Activated CD4-positive, alpha-beta T cell treated with anti-CD3 and anti-CD28 coated beads, Interleukin-2, amount 10 ng/mL, durations not matched to agents 24 days and 14 days (primary cell): Measurements from ENCODE around the gene CAPZA2. TPM values are rescaled to one million over a fixed set of nuclear protein-coding genes. Genes with fewer than 3 reads are reported as not detected.
"Not testable (repeated sequence)": the region's sequence is repeated elsewhere in the genome, so short reads cannot be mapped to it uniquely, and the experiment has no call there.

ENCODE experiments used
- DNase-seq: peaks from one replicate; pipeline ENCODE4 v3.0.0; 2022
- H3K27ac Mint-ChIP-seq: one replicate; pipeline ENCODE4 v1.8.0; 2022; ENCODE audit warnings: mild to moderate bottlenecking, mixed read lengths
- H3K27me3 Mint-ChIP-seq: one replicate; pipeline ENCODE4 v1.8.0; 2022; ENCODE audit warnings: mixed read lengths
- H3K36me3 Mint-ChIP-seq: one replicate; pipeline ENCODE4 v1.8.0; 2022; ENCODE audit warnings: low read depth, mild to moderate bottlenecking, mixed read lengths
- H3K4me1 Mint-ChIP-seq: one replicate; pipeline ENCODE4 v1.8.0; 2021; ENCODE audit warnings: mixed read lengths
- H3K4me3 Mint-ChIP-seq: one replicate; pipeline ENCODE4 v1.8.0; 2022; ENCODE audit warnings: mild to moderate bottlenecking, moderate library complexity, mixed read lengths
- H3K9me3 Mint-ChIP-seq: one replicate; pipeline ENCODE4 v1.8.0; 2021; ENCODE audit warnings: mixed read lengths
- intact Hi-C: fragments of 100-400 bp; cut with micrococcal nuclease; formaldehyde crosslinking; loops from one replicate; pipeline ENCODE4 v1.15.1; 2023
- total RNA-seq: library from RNA; stranded (reverse); gene quantifications from 2 replicates; pipeline ENCODE4 v1.2.3, GENCODE V29; 2022

The CAPZA2 gene
- total RNA-seq, 1 donor from 2014 or later: 154 TPM

DNA sequence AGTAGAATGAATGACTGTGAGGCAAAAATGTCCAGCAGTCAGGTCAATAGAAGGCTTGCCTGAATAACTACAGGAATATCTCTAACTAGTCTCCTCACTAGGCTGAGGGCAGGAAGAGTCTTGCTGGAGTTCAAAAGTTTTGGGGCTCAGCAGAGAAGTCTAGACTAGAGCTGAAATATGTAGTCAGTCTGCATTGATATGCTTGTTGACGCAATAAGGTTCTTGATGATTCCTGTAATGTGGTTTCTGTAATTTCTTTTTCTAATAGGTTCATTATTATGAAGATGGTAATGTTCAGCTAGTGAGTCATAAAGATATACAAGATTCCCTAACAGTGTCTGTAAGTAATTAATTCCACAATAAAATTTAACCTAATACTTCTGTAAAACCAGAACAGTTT lies 49.4 kb downstream of the CAPZA2 start:
- Mint-ChIP-seq H3K27me3 (no peaks in the 10 kb centered on the region), H3K4me3 (no peak overlapping the region), H3K27ac (no peak overlapping the region), H3K9me3 (no peaks in the 10 kb centered on the region), H3K36me3 (peaks cover 53% of the 10 kb centered on the region), H3K4me1 (peaks cover 5% of the 10 kb centered on the region)
- intact Hi-C loops: no loop called here
- no peak for DNase-seq

DNA sequence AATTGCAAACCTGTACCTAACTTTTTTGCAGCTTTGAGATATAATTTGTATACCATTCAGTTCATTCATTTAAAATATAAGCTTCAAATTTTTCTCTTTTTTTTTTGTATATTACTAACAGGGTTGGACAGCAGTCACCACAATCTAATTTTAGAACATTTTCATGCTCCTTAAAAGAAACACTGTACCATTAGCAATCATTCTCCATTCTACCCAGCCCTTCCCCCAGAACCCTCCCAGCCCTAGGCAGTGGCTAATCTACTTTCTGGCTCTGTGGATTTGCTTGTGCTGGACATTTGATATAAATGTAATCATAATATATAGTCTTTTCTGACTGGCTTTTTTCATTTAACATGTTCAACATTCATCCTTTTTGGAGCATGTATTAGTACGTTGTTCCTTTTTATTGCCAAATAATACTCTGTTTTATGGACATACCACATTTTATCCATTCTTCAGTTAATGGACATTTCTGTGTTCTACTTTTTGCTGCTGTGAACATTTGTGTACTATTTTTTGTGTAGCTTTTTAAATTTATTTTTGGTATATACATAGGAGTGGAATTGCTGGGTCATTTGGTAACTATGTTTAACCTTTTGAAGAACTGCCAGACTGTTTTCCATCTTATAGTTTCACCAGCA lies 50.0 kb downstream of the CAPZA2 start:
- Mint-ChIP-seq H3K9me3 (no peaks in the 10 kb centered on the region), H3K27me3 (no peaks in the 10 kb centered on the region), H3K27ac (no peak overlapping the region), H3K4me1 (peaks cover 5% of the 10 kb centered on the region), H3K36me3 (peaks cover 53% of the 10 kb centered on the region), H3K4me3 (no peak overlapping the region)
- DNase-seq: no peak
- intact Hi-C loops: no loop called here

DNA sequence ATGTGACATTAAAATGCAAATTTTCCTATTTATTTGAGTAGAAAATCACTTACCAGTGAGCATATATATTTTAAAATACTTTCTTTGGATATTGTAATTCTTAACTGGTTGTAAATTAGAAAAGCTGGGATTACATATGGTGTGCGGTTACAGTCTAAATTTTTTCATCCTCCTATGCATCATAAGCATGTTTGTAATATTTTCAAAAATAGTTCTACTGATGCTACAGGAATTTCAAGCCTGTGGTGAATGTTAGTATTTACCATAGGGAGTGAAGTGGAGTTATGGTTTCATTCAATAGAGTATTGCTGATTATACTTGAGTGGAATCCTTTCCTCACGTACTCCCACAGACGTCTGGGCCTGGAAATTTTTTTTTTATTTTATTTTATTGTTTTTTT lies 56.3 kb downstream of the CAPZA2 start:
- H3K27me3 Mint-ChIP-seq: no peaks in the 10 kb centered on the region
- H3K4me1 Mint-ChIP-seq: peaks cover 2% of the 10 kb centered on the region
- intact Hi-C loops: no loop called here
- H3K9me3 Mint-ChIP-seq: no peaks in the 10 kb centered on the region
- no peak for DNase-seq
- no peak overlapping the region for H3K27ac Mint-ChIP-seq
- no peak overlapping the region for H3K4me3 Mint-ChIP-seq
- H3K36me3 Mint-ChIP-seq: peaks cover 31% of the 10 kb centered on the region

DNA sequence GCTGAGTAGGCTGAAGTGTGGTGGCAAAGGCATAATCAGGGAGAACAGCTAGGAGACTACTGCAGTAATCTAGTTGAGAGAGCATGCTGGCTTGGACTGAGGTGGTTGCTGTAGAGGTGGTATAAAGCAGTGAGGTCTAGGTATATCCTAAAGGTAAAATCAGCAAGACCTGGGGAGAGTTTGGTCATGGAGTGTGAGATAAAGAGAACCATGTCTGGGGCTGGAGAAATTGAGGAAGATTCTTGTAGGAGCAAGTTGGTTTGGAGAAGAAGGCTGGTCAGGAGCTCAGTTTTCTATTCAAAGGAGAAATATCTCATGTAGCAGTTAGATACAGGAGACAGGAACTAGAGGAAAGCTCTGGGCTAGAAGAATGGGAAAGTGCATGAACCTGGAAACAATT lies 58.0 kb downstream of the CAPZA2 start:
- Mint-ChIP-seq H3K4me1 (peaks cover 2% of the 10 kb centered on the region), H3K4me3 (no peak overlapping the region)
- intact Hi-C loops: no loop called here

DNA sequence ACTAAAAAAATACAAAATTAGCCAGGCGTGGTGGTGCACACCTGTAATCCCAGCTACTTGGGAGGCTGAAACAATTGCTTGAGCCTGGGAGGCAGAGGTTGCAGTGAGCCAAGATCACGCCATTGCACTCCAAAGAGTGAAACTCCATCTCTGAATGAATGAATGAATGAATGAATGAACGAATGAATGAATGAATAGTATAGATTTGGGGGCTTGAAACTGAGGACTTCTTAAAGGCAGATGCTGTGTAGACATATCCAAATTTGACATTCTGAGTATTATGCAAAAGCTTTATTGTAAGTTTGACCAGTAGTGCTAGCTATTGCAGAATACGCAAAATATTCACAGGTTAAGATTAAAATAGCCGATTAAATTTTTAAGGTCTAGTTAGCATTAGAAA lies 60.2 kb downstream of the CAPZA2 start:
- intact Hi-C loops: no loop called here
- no peak overlapping the region for H3K27ac Mint-ChIP-seq
- no peak for DNase-seq
- H3K9me3 Mint-ChIP-seq: no peaks in the 10 kb centered on the region
- H3K36me3 Mint-ChIP-seq: peaks cover 18% of the 10 kb centered on the region
- no peaks in the 10 kb centered on the region for H3K27me3 Mint-ChIP-seq
- H3K4me3 Mint-ChIP-seq: no peak overlapping the region
- peaks cover 2% of the 10 kb centered on the region for H3K4me1 Mint-ChIP-seq

More for the DNA sequence above, 58.0 kb downstream of the CAPZA2 start:
- Mint-ChIP-seq H3K27me3 (no peaks in the 10 kb centered on the region), H3K9me3 (no peaks in the 10 kb centered on the region), H3K36me3 (peaks cover 25% of the 10 kb centered on the region), H3K27ac (no peak overlapping the region)
- no peak for DNase-seq

DNA sequence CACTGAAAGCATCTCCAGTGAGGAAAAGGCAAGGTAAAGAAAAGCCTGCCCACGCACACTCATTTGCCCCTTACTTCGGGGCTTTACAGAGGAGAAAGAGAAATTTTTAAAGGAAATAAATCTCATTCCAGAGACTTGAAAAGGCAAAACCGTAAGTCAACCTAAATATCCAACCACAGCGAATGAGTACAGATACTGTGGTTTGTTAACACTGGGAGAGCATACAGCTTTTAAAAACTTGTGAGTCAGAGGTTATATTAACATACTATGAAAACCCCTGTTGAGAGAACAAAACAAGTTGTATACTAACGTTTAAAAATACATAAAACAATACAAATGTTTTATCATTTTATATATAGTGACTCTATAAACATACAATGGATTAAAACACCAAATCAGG lies 62.4 kb downstream of the CAPZA2 start:
- no peak overlapping the region for H3K4me3 Mint-ChIP-seq
- H3K4me1 Mint-ChIP-seq: peaks cover 2% of the 10 kb centered on the region
- intact Hi-C loops: no loop called here
- H3K27me3 Mint-ChIP-seq: peaks cover 8% of the 10 kb centered on the region
- H3K27ac Mint-ChIP-seq: no peak overlapping the region
- peaks cover 10% of the 10 kb centered on the region for H3K36me3 Mint-ChIP-seq
- DNase-seq: no peak
- H3K9me3 Mint-ChIP-seq: no peaks in the 10 kb centered on the region

DNA sequence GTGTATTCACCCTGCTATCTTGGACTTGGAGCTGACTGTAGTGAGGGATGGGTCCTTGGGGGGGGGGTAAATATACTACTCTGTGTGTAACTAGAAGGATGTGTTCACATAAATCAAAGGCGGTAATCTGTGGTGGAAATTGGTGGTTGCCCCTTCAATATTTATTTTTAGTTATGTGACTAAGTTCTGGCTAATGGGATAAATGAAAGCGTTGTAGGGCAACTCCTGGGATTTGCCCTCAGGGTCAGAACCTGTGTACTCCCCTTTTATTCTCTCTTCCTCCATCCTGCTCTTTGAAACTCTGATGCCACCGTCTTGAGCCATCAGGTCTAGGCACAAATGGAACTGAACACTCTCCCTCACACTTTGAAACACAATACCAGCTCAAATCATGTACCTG lies 66.6 kb downstream of the CAPZA2 start:
- Mint-ChIP-seq H3K27me3 (peaks cover 16% of the 10 kb centered on the region), H3K4me3 (no peak overlapping the region), H3K9me3 (no peaks in the 10 kb centered on the region), H3K4me1 (peaks cover 4% of the 10 kb centered on the region), H3K27ac (no peak overlapping the region), H3K36me3 (no peaks in the 10 kb centered on the region)
- intact Hi-C loops: no loop called here
- no peak for DNase-seq

DNA sequence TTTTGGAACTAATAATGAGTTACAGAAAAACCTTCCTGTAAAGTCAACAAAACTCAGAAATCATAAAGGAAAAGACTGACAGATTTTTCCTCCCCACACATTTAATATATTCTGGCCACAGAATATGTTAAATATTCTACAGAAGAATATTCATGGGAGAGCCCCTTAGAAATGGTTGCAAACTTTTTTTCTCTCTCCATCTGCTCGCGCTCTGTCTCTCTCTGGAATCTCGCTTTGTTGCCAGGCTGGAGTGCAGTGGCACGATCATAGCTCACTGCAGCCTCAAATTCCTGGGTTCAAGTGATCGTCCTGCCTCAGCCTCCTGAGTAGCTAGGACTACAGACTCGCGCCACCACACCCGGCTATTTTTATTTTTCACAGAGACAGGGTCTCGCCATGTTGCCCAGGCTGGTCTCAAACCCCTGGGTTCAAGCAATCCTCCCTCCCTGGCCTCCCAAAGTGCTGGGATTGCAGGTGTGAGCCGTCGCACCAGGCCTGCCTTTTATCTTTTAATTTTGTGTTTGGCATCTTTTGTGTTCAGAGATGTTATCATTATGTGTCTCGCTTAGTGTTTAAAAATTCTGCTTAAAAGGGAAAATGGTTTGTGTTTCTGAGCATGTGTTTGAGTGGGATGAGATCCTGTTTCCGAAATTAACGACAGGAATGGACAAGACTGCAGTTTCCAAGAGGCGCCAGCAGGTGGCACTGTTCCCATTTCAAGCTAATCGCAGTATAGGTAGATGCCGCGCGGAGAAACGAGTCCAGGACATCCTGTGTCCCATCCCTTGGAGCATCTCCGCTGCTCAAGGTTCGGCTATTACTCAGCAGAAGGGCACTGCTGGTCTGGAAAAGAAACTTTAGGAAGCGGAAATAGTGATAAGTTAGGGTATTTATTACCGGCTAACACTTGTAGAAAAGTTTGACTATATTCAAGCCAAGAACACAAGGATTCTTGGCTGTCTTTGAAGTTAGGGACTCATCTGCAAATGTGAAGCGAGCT lies 67.8 kb downstream of the CAPZA2 start:
- no peak overlapping the region for H3K4me3 Mint-ChIP-seq
- H3K27ac Mint-ChIP-seq: no peak overlapping the region
- peak; percentile 90 for DNase-seq
- H3K4me1 Mint-ChIP-seq: peaks cover 4% of the 10 kb centered on the region
- no peaks in the 10 kb centered on the region for H3K36me3 Mint-ChIP-seq
- intact Hi-C loops: loop anchor here (1.0 to 2.0 kb wide), 4 partner anchors 55 to 197 kb away; no protein-coding TSS in a partner anchor
- H3K27me3 Mint-ChIP-seq: peaks cover 23% of the 10 kb centered on the region
- H3K9me3 Mint-ChIP-seq: no peaks in the 10 kb centered on the region

DNA sequence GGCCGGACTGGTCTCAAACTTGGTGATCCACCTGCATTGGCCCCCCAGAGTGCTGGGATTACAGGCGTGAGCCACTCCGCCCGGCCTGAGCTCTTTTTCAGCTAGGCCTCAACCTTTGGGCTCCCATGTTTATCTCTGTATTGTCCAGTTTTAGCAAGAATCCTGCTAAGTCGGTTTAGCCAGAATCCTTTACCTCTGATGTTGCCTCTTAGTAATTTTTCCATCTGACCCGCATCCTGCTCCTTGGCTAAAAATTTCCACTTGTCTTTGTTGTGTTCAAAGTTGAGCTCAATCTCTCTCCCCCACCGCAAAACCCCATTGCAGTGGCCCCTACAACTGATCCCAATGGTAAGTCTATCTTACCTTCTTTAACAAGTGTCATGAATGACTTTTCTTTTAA lies 70.2 kb downstream of the CAPZA2 start:
- no peaks in the 10 kb centered on the region for H3K36me3 Mint-ChIP-seq
- no peak overlapping the region for H3K4me3 Mint-ChIP-seq
- no peaks in the 10 kb centered on the region for H3K9me3 Mint-ChIP-seq
- DNase-seq: peak; percentile 15
- intact Hi-C loops: no loop called here
- peaks cover 32% of the 10 kb centered on the region for H3K27me3 Mint-ChIP-seq
- peaks cover 4% of the 10 kb centered on the region for H3K4me1 Mint-ChIP-seq
- no peak overlapping the region for H3K27ac Mint-ChIP-seq

DNA sequence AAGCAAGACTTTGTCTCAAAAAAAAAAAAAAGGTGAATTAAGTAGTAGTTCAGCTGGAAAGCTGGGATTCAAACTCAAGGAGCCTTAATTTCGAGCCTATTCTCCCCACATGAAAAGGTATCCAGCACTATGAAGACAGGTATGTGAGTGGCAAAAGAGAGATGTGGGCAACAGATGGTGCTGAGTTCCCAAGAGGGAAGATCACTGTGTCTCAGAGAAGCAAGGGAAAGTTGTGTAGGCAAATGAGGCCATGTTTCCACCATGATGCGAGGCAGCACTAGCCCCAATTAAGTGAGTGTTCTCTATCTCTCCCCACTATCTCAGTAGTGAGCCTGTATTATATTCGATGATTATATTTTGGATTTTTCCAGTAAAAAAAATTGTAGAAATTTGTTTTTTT lies 71.1 kb downstream of the CAPZA2 start:
- Mint-ChIP-seq H3K4me3 (no peak overlapping the region), H3K27ac (no peak overlapping the region), H3K4me1 (peaks cover 4% of the 10 kb centered on the region), H3K27me3 (peaks cover 34% of the 10 kb centered on the region), H3K9me3 (no peaks in the 10 kb centered on the region), H3K36me3 (no peaks in the 10 kb centered on the region)
- DNase-seq: peak; percentile 25
- intact Hi-C loops: no loop called here

DNA sequence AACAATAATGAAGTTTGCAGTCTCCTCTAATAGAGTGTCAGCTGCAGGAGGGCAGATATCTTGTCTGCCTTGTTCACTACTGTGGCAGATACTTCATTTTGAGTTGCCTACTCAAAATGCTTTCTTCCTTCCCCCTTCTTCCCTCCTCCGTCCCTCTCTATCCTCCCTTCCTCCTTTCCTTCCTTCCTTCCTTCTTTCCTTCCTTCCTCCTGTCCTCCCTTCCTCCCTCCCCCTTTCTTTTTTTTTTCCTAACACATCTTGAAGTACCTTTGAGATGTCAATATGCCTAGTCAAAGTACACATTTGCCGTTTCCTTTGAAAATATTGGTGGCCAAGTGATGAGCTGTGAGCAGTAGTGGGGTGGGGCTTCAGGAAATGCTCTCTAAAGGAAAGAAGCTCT lies 72.2 kb downstream of the CAPZA2 start:
- H3K36me3 Mint-ChIP-seq: no peaks in the 10 kb centered on the region
- peaks cover 6% of the 10 kb centered on the region for H3K4me1 Mint-ChIP-seq
- intact Hi-C loops: no loop called here

DNA sequence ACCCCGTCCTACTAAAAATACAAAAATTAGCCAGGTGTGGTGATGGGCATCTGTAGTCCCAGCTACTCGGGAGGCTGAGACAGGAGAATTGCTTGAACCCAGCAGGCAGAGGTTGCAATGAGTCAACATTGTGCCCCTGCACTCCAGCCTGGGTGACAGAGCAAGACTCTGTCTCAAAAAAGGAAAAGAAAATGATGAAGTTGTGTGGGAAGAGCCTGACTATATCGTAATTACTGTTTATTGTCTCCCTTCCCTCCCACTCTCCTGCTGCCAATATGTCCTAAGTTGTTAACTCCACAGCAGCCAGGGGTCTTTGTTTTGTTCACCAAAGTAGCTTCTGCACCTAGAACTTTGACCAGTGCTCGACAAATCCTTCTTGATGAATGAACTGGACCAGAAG lies 74.5 kb downstream of the CAPZA2 start:
- H3K9me3 Mint-ChIP-seq, H3K4me1 Mint-ChIP-seq, H3K27ac Mint-ChIP-seq, H3K4me3 Mint-ChIP-seq, H3K36me3 Mint-ChIP-seq, intact Hi-C loops: not testable (repeated sequence)
- H3K27me3 Mint-ChIP-seq: peaks cover 25% of the 10 kb centered on the region
- DNase-seq: peak; percentile 33

More for the DNA sequence above, 72.2 kb downstream of the CAPZA2 start:
- Mint-ChIP-seq H3K4me3 (no peak overlapping the region), H3K9me3 (no peaks in the 10 kb centered on the region), H3K27ac (no peak overlapping the region), H3K27me3 (peaks cover 31% of the 10 kb centered on the region)
- DNase-seq: peak; percentile 21

DNA sequence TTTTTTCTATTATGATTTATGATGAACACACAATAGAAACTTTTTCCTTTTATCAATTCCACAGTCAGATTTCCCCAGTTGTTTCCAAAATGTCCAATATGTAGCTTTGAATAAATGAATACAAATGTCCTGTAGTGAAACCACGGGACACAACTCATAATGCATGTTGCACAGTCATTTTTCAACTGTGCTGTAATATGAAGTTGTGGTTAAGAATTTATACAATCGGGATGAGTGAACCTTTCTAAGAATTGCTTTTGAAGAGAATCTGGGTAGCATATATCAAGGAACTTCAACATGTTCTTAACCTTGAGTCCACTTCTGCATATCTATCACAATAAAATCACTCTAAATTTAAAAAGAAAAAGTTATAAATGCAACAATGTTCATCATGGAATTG lies 76.3 kb downstream of the CAPZA2 start:
- H3K36me3 Mint-ChIP-seq: no peaks in the 10 kb centered on the region
- intact Hi-C loops: no loop called here
- no peak overlapping the region for H3K4me3 Mint-ChIP-seq
- H3K4me1 Mint-ChIP-seq: peaks cover 2% of the 10 kb centered on the region
- no peaks in the 10 kb centered on the region for H3K9me3 Mint-ChIP-seq
- H3K27ac Mint-ChIP-seq: no peak overlapping the region
- no peak for DNase-seq
- peaks cover 23% of the 10 kb centered on the region for H3K27me3 Mint-ChIP-seq

DNA sequence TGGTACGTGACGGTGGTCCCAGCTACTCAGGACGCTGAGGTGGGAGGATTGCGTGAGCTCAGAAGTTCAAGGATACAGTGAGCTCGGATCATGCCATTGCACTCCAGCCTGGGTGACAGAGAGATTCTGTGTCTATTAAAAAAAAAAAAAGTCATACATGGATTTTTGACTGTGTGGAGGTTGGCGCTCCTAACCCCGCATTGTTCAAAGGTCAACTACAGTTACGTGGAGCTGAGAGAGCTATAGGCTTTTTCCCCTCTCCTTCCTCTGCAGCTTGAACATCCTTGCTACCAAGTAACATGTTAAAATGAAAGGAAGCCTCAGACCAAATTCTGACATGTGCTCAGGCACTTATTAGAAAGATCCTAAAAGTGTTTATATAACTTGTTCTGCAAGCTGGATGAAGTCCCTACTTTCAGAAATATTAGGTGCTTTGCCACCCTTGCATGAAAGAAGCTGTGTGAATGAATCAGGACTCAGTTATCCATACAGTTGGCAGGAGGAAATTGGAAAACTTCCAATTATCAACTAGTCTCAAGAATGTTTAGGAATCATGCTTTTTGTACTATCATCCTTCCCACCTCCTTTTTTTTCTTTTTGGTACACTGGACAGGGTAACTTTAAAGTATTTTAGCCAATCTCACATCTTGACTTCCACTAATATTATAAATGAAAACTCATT lies 78.4 kb downstream of the CAPZA2 start:
- intact Hi-C loops: no loop called here
- Mint-ChIP-seq H3K4me3 (no peak overlapping the region), H3K9me3 (no peaks in the 10 kb centered on the region)

More for the DNA sequence above, 78.4 kb downstream of the CAPZA2 start:
- Mint-ChIP-seq H3K27me3 (peaks cover 18% of the 10 kb centered on the region), H3K36me3 (no peaks in the 10 kb centered on the region), H3K27ac (no peak overlapping the region), H3K4me1 (peaks cover 2% of the 10 kb centered on the region)
- DNase-seq: peak; percentile 29
